SK-N-SH treated with all-trans-retinoic acid at 6 μM for 48 hours (cell line): ENCODE data around the gene ZSWIM8.

ENCODE experiments used
- ATAC-seq: fragments of 200-7000 bp; cut with Tn5 transposase; 3 replicates; pipeline ENCODE4 v1.9.1; 2020; ENCODE audit warnings: mild to moderate bottlenecking, moderate library complexity
- ARNTL ChIP-seq: fragments of 450-650 bp; formaldehyde crosslinking; IDR thresholded peaks from 2 replicates; pipeline ENCODE4 v1.5.0; 2020; ENCODE audit warnings: low read depth, mild to moderate bottlenecking, moderate library complexity, borderline replicate concordance
- BACH2 ChIP-seq: fragments of 250-450 bp; sonication (Bioruptor Pico); IDR thresholded peaks from 2 replicates; pipeline ENCODE4 v1.9.0; 2021; ENCODE audit warnings: mild to moderate bottlenecking, borderline replicate concordance
- CREB5 ChIP-seq: fragments of 250-450 bp; sonication (Bioruptor Pico); IDR thresholded peaks from 2 replicates; pipeline ENCODE4 v1.5.1; 2020; ENCODE audit warnings: low read depth, mild to moderate bottlenecking, moderate library complexity
- CSDC2 ChIP-seq: fragments of 250-450 bp; sonication (Bioruptor Pico); IDR thresholded peaks from 2 replicates; pipeline ENCODE4 v1.5.0; 2020; ENCODE audit warnings: mild to moderate bottlenecking, moderate library complexity
- CSRNP3 ChIP-seq: fragments of 250-450 bp; sonication (Bioruptor Pico); IDR thresholded peaks from 2 replicates; pipeline ENCODE4 v1.5.1; 2021; ENCODE audit warnings: mild to moderate bottlenecking, moderate library complexity
- ESRRG ChIP-seq: fragments of 250-450 bp; sonication (Bioruptor Pico); IDR thresholded peaks from 2 replicates; pipeline ENCODE4 v1.6.1; 2021; ENCODE audit warnings: mild to moderate bottlenecking
- GLIS3 ChIP-seq: fragments of 250-450 bp; sonication (Bioruptor Pico); IDR thresholded peaks from 2 replicates; pipeline ENCODE4 v1.5.0; 2020; ENCODE audit warnings: mild to moderate bottlenecking, moderate library complexity
- ISL1 ChIP-seq: fragments of 250-450 bp; sonication (Bioruptor Pico); IDR thresholded peaks from 2 replicates; pipeline ENCODE4 v2.1.2; 2022; ENCODE audit warnings: mild to moderate bottlenecking, moderate library complexity
- OSR1 ChIP-seq: fragments of 250-450 bp; sonication (Bioruptor Pico); IDR thresholded peaks from 2 replicates; pipeline ENCODE4 v1.8.0; 2022; ENCODE audit warnings: moderate library complexity, mild to moderate bottlenecking, inconsistent platforms
- PATZ1 ChIP-seq: fragments of 250-450 bp; sonication (Bioruptor Pico); IDR thresholded peaks from 2 replicates; pipeline ENCODE4 v1.8.0; 2020; ENCODE audit warnings: mild to moderate bottlenecking, moderate library complexity, borderline replicate concordance
- POU6F1 ChIP-seq: fragments of 250-450 bp; sonication (Bioruptor Pico); IDR thresholded peaks from 2 replicates; pipeline ENCODE4 v1.8.0; 2021; ENCODE audit warnings: low read depth, mild to moderate bottlenecking, moderate library complexity, borderline replicate concordance
- PPARA ChIP-seq: fragments of 250-450 bp; sonication (Bioruptor Pico); IDR thresholded peaks from 2 replicates; pipeline ENCODE4 v1.5.0; 2020; ENCODE audit warnings: mild to moderate bottlenecking, borderline replicate concordance
- SNAI2 ChIP-seq: fragments of 250-450 bp; sonication (Bioruptor Pico); IDR thresholded peaks from 2 replicates; pipeline ENCODE4 v1.5.0; 2020; ENCODE audit warnings: mild to moderate bottlenecking, moderate library complexity
- TOX ChIP-seq: fragments of 250-450 bp; sonication (Bioruptor Pico); IDR thresholded peaks from 2 replicates; pipeline ENCODE4 v1.8.0; 2021; ENCODE audit warnings: mild to moderate bottlenecking, moderate library complexity, borderline replicate concordance
- TSHZ2 ChIP-seq: fragments of 250-450 bp; sonication (Bioruptor Pico); IDR thresholded peaks from 2 replicates; pipeline ENCODE4 v1.5.0; 2020; ENCODE audit warnings: mild to moderate bottlenecking, moderate library complexity
- ZC3H10 ChIP-seq: fragments of 250-450 bp; sonication (Bioruptor Pico); IDR thresholded peaks from 2 replicates; pipeline ENCODE4 v1.5.1; 2021; ENCODE audit warnings: mild to moderate bottlenecking, moderate library complexity
- ZFP3 ChIP-seq: fragments of 250-450 bp; sonication (Bioruptor Pico); IDR thresholded peaks from 2 replicates; pipeline ENCODE4 v1.5.0; 2020; ENCODE audit warnings: mild to moderate bottlenecking, moderate library complexity
- ZFP30 ChIP-seq: fragments of 450-650 bp; formaldehyde crosslinking; IDR thresholded peaks from 2 replicates; pipeline ENCODE4 v1.5.0; 2022; ENCODE audit warnings: mild to moderate bottlenecking, moderate library complexity
- ZNF565 ChIP-seq: fragments of 450-650 bp; formaldehyde crosslinking; conservative IDR thresholded peaks from 2 replicates; pipeline ENCODE4 v1.5.0; 2020; ENCODE audit warnings: low read depth, mild to moderate bottlenecking, moderate library complexity
- ZNF70 ChIP-seq: fragments of 450-650 bp; formaldehyde crosslinking; IDR thresholded peaks from 2 replicates; pipeline ENCODE4 v1.5.0; 2020; ENCODE audit warnings: mild to moderate bottlenecking, moderate library complexity
- ZNF8 ChIP-seq: fragments of 450-650 bp; formaldehyde crosslinking; IDR thresholded peaks from 2 replicates; pipeline ENCODE4 v1.5.0; 2020; ENCODE audit warnings: mild to moderate bottlenecking, moderate library complexity

The ZSWIM8 gene

GRCh38 chr10:73780966-73781365, 4.4 kb upstream of the ZSWIM8 start:
- TF ChIP-seq PATZ1 (CRISPR knock-in tag) (no peak), ZFP3 (CRISPR knock-in tag) (no peak), ZNF565 (CRISPR knock-in tag) (no peak), GLIS3 (CRISPR knock-in tag) (no peak), ESRRG (CRISPR knock-in tag) (no peak), BACH2 (no peak), TOX (no peak), TSHZ2 (CRISPR knock-in tag) (no peak), CSRNP3 (no peak), SNAI2 (CRISPR knock-in tag) (no peak), PPARA (CRISPR knock-in tag) (no peak), ZNF70 (no peak), ZC3H10 (CRISPR knock-in tag) (no peak), ISL1 (CRISPR knock-in tag) (no peak), OSR1 (CRISPR knock-in tag) (no peak), ZFP30 (CRISPR knock-in tag) (no peak), CREB5 (no peak)
- no peak for ATAC-seq

- 0 out of 2 replicates have a peak, but pooled peaks have one; percentile 11 for TF ChIP-seq PATZ1 (CRISPR knock-in tag)
- no peak for TF ChIP-seq ISL1 (CRISPR knock-in tag)
- ATAC-seq = peak; percentile 43
These were observed 3.9 kb upstream of the ZSWIM8 start for GRCh38 chr10:73781548-73781878.

- peak; percentile 78 for ATAC-seq
- no peak for TF ChIP-seq ISL1 (CRISPR knock-in tag)
- no peak for TF ChIP-seq ZFP30 (CRISPR knock-in tag)
- TF ChIP-seq TOX = no peak
- TF ChIP-seq POU6F1 (CRISPR knock-in tag) = no peak
- no peak for TF ChIP-seq CSDC2 (CRISPR knock-in tag)
- TF ChIP-seq GLIS3 (CRISPR knock-in tag) = no peak
- TF ChIP-seq BACH2 = no peak
- no peak for TF ChIP-seq ZNF8 (CRISPR knock-in tag)
- no peak for TF ChIP-seq PATZ1 (CRISPR knock-in tag)
- no peak for TF ChIP-seq ARNTL (CRISPR knock-in tag)
- TF ChIP-seq PPARA (CRISPR knock-in tag) = no peak
- no peak for TF ChIP-seq ZNF565 (CRISPR knock-in tag)
- TF ChIP-seq CREB5 = no peak
- no peak for TF ChIP-seq ZNF70
These were observed 3.3 kb upstream of the ZSWIM8 start, which contains the start of gene CHCHD1 for GRCh38 chr10:73781879-73782748. CHCHD1 (plus strand) TSS chr10:73782048; CDS start chr10:73782076, 28 bp downstream.
